Right atrium auricular region (tissue), 2 donors: ENCODE measurements around the gene TENM4. TPM values are rescaled to one million over a fixed set of nuclear protein-coding genes. Genes with fewer than 3 reads are reported as not detected.

Source experiments
- DNase-seq: peaks from one replicate; pipeline ENCODE4 v3.0.0-alpha.2; 2019; ENCODE audit warnings: low spot score
- H3K27ac ChIP-seq, 2 donors: fragments of 200-600 bp; sonication (generic); 1 replicate in 1 of 2; 2 replicates in 1 of 2; pipeline ENCODE4 v1.5.1; 2016 to 2019
- H3K27me3 ChIP-seq, 2 donors: fragments of 200-600 bp; sonication (generic); one replicate each; pipeline versions ENCODE4 v1.5.1 to v1.6.0; 2017 to 2019
- H3K36me3 ChIP-seq: fragments of 200-600 bp; sonication (generic); one replicate; pipeline ENCODE4 v1.5.1; 2016
- H3K4me1 ChIP-seq, 2 donors: fragments of 200-600 bp; sonication (generic); one replicate each; pipeline versions ENCODE4 v1.5.1 to v1.6.0; 2017 to 2019
- H3K4me3 ChIP-seq, 2 donors: fragments of 200-600 bp; sonication (generic); 1 replicate in 1 of 2; 2 replicates in 1 of 2; pipeline ENCODE4 v1.5.1; 2017 to 2019; ENCODE audit warnings: mild to moderate bottlenecking in 1 of 2, moderate library complexity in 1 of 2
- H3K9me3 ChIP-seq, 2 donors: fragments of 200-600 bp; sonication (generic); one replicate each; pipeline ENCODE4 v1.5.1; 2019
- CTCF ChIP-seq, 2 donors: fragments of 200-600 bp; sonication (generic); IDR thresholded peaks; one replicate each; pipeline ENCODE4 v1.5.1; 2019; ENCODE audit warnings: antibody characterized with exemption in 2 of 2
- total RNA-seq, 2 donors: library from RNA; depleted of rRNA; stranded (reverse); fragments of >200 nt; gene quantifications; one replicate each; pipeline ENCODE4 v1.1.0, GENCODE V29; 2016

The TENM4 gene
- total RNA-seq, 2 donors from 2014 or later, result 0.30 to 0.98 TPM

DNA sequence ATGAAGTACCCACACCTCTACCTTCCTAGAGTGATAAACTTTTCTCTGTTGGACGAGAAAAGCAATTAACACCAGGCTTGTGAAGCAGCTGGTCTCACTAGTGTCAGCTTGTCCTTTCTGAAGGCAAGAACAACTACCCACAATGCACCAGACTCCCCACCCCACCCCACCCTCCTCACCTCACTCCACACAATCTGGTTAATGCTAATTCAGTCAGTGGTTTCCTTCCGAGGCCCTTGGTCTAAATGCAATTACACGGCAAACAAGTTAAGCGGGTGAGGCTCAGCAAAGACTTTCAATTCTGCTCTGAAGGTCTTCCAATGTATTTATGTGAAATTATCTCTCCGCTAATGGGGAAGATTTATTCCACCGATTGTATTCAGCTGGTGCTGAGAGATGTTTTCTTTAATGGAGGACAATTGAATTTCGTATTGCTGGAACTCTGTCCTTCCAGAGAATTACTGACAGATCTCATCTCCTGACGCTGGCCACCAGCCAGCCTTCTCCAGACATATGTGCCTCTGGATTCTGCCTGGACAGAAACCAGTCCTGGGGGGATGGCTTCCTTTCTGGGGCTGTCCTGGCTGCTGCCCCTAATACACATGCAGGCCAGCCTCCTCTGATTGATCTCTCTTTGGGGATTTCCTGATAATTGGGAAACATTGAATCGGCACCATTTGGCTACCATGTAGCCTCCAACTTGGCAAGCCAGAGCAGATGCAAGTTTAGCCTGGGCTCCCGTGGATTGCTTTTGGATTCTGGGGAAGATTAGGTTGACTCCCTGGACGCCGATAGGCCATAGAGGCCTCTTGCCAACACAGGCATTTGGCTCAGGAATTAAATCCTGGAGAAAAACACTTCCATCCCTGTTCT is 700.4 kb downstream of the TENM4 start:
- H3K4me3 ChIP-seq, result no peak overlapping the region
- H3K36me3 ChIP-seq, result no peaks in the 10 kb centered on the region
- no peaks in the 10 kb centered on the region for H3K27me3 ChIP-seq
- TF ChIP-seq CTCF (IDR thresholded peaks at IDR 0.05), result no peak
- peaks cover 0 to 5% of the 10 kb centered on the region in 2 donors for H3K4me1 ChIP-seq
- no peak overlapping the region for H3K27ac ChIP-seq
- no peak for DNase-seq
- H3K9me3 ChIP-seq, result no peaks in the 10 kb centered on the region

- H3K27me3 ChIP-seq, result no peaks in the 10 kb centered on the region
- TF ChIP-seq CTCF (IDR thresholded peaks at IDR 0.05), result no peak
- no peaks in the 10 kb centered on the region for H3K36me3 ChIP-seq
- peaks cover 0 to 5% of the 10 kb centered on the region in 2 donors for H3K4me1 ChIP-seq
- no peak overlapping the region for H3K4me3 ChIP-seq
- no peaks in the 10 kb centered on the region for H3K9me3 ChIP-seq
- no peak overlapping the region for H3K27ac ChIP-seq
- no peak for DNase-seq
Measured at GRCh38 chr11:78737891-78738290, 702.9 kb downstream of the TENM4 start.

DNA sequence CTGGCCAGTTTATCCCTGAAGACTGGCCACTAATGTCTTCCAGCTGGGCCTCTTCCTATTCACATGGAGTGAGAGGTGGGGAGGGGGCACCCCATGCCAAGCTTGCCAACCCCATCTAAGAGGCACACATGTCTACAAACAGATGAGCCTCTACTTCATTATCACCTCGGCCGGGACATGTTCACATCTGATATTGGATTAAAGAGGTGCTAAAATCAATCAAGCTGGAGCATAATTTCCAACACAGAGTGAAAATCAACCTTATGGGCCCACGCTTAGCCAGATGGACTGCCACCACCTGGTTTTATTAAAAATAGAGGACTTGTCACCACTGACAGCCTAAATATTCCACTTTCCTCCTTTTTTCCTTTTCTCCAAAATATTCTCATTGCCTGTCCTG is 703.5 kb downstream of the TENM4 start:
- peaks cover 0 to 5% of the 10 kb centered on the region in 2 donors for H3K4me1 ChIP-seq
- H3K27me3 ChIP-seq, result no peaks in the 10 kb centered on the region
- H3K36me3 ChIP-seq, result no peaks in the 10 kb centered on the region
- no peak overlapping the region for H3K27ac ChIP-seq
- no peaks in the 10 kb centered on the region for H3K9me3 ChIP-seq
- TF ChIP-seq CTCF (IDR thresholded peaks at IDR 0.05), result no peak
- DNase-seq, result no peak
- no peak overlapping the region for H3K4me3 ChIP-seq

GRCh38 chr11:78735711-78736110 is 705.1 kb downstream of the TENM4 start:
- DNase-seq, result no peak
- Histone ChIP-seq H3K27me3 (no peaks in the 10 kb centered on the region), H3K4me1 (peaks cover 0 to 2% of the 10 kb centered on the region in 2 donors), H3K4me3 (no peak overlapping the region), H3K36me3 (no peaks in the 10 kb centered on the region), H3K27ac (no peak overlapping the region), H3K9me3 (no peaks in the 10 kb centered on the region)
- TF ChIP-seq CTCF (IDR thresholded peaks at IDR 0.05), result no peak

DNA sequence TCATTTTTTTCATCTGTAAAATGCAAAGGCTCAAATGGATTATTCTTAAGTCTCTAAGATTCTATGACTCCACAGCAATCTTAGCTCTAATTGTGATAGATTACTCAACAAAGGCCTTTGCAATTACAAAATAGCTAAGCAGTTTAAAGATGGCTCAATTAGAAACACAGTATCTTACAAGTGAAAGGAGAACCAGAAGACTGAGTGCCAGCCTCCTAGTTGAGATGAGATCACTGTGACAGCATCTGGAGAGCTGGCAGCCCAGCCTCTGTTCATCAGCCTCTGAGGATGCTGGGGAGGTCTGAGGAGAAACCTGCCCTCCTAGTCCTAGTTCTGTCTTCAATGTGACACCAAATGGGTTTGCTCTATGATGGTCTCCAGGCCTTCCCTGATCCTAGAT is 707.8 kb downstream of the TENM4 start:
- Histone ChIP-seq H3K4me1 (no peaks in the 10 kb centered on the region), H3K4me3 (no peak overlapping the region), H3K36me3 (no peaks in the 10 kb centered on the region), H3K9me3 (no peaks in the 10 kb centered on the region), H3K27me3 (no peaks in the 10 kb centered on the region), H3K27ac (no peak overlapping the region)
- DNase-seq, result no peak
- TF ChIP-seq CTCF (IDR thresholded peaks at IDR 0.05), result no peak
